ENCODE data around the gene AFDN. TPM values are rescaled to one million over a fixed set of nuclear protein-coding genes. Genes with fewer than 3 reads are reported as not detected.

AFDN gene
- total and polyA plus RNA-seq, 2 of the 8 experiments (the other 6 are each of a cell fraction or from before 2014, with no cell fraction given) = 53.4 to 192 TPM

DNA sequence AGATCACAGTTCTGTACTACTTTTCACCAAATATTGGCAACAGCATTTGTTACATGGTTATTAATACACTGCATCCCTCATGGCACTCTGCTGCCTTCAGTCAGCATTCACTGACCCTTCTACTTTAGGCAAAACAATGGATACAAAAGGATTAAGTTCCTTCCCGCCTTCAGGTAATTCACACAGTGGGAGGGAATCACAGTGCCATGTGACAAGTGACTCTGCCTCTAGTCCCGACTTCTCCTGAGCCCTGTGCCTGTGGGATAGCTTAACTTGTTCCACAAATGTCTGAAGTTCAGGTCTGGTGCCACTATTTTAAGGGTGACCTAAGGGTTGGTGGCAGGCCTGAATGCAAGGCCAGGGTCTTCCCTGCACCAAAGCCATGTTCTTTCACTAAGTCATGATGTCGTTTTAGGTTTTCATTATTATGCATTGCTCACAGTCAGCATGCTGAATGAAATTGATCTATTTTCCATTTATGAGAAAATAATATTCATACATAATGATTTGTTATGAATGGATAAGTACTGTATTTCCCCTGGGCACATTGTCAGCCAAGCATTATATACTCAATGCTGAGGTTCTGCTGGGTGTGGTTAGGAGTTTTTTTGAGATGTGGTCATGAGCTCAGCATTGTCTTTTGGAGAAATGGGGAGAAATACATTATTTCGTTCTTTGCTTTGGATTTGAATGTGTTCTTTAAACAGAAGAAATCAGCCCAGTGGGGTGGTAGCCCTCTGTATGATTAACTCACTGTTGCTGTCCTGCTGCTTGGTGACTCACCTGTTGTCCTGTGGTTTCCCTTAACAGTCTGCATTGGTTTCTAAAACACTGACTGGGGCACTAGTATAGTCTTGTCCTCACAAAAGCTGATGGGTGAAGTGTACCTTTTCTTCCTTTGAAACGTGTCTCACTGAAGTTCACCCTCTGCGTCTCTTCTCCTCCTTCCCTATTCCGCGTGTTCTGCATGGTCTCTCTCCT lies 66.4 kb downstream of the AFDN start:
- Histone ChIP-seq H3K79me1 (ENCODE audit: low read depth, low read length) (no peaks in the 10 kb centered on the region), H3K4me3 (ENCODE audit: extremely low read depth in 1 of 4, insufficient read depth in 2 of 4, low read depth in 3 of 4, low read length in 4 of 4) (peak overlapping the region in 1 of 4 experiments; percentile 18; a peak in 1 of 8 replicates), H3K4me1 (replicated peaks in 1 of 4; ENCODE audit: control insufficient read depth in 3 of 4, insufficient read depth in 4 of 4, low read length in 3 of 4) (peaks cover 2 to 20% (median 16%) of the 10 kb centered on the region in 4 experiments; a peak in 6 of 7 replicates), H4K20me1 (replicated peaks in 1 of 2; ENCODE audit: control insufficient read depth in 1 of 2, insufficient read depth in 2 of 2, low read length in 2 of 2) (no peaks in the 10 kb centered on the region), H3K14ac (ENCODE audit: insufficient read length) (no peak overlapping the region), H3K9me3 (ENCODE audit: insufficient read depth in 2 of 2, low read depth in 1 of 2, low read length in 1 of 2) (no peaks in the 10 kb centered on the region), H3K79me2 (ENCODE audit: control insufficient read depth in 1 of 2, insufficient read depth in 2 of 2, low read length in 2 of 2) (peaks cover 0 to 14% of the 10 kb centered on the region in 2 experiments; a peak in 2 of 4 replicates), H2BK120ac (replicated peaks; ENCODE audit: low read depth, low read length) (peak overlapping the region; percentile 12), H2AFZ (ENCODE audit: low read length) (no peak overlapping the region), H3K23ac (ENCODE audit: insufficient read length) (no peak overlapping the region), H3K18ac (ENCODE audit: extremely low read depth, low read length) (peak overlapping the region; percentile 68), H3K4ac (replicated peaks; ENCODE audit: insufficient read length, low read depth, low read length) (no peak overlapping the region), H2BK5ac (ENCODE audit: low read depth, low read length) (peak overlapping the region; percentile 41; the same call in 1 of the 2 replicates), H2BK20ac (ENCODE audit: low read length) (peak overlapping the region; percentile 67; the same call in 1 of the 2 replicates), H2BK12ac (ENCODE audit: low read depth, low read length) (0 out of 2 replicates have a peak overlapping the region, but pooled peaks have one; percentile 10), H4K5ac (ENCODE audit: insufficient read length, low read depth, low read length) (no peak overlapping the region), H3K4me2 (ENCODE audit: insufficient read depth in 1 of 2, low read depth in 2 of 2, low read length in 2 of 2) (peak overlapping the region; percentile 8 to 58), H3K23me2 (ENCODE audit: low read depth, low read length) (peaks cover 2% of the 10 kb centered on the region; the same call in 1 of the 2 replicates), H2BK15ac (ENCODE audit: low read length) (peak overlapping the region; percentile 34; the same call in 1 of the 2 replicates), H4K8ac (ENCODE audit: extremely low read depth, insufficient read depth, low read length) (no peak overlapping the region), H3K36me3 (ENCODE audit: control insufficient read depth in 2 of 4, insufficient read depth in 4 of 4, low read length in 3 of 4) (peaks cover 0 to 56% (median 11%) of the 10 kb centered on the region in 4 experiments; a peak in 5 of 8 replicates), H3K9ac (replicated peaks in 1 of 4; ENCODE audit: extremely low read depth in 1 of 4, low read depth in 3 of 4, low read length in 3 of 4) (peak overlapping the region in 2 of 4 experiments; percentile 56 to 58; a peak in 3 of 7 replicates), H3K27me3 (replicated peaks in 1 of 4; ENCODE audit: control insufficient read depth in 3 of 4, extremely low read depth in 1 of 4, insufficient read depth in 3 of 4, low read length in 3 of 4) (no peaks in the 10 kb centered on the region), H3K56ac (replicated peaks; ENCODE audit: insufficient read length, low read depth, low read length) (no peak overlapping the region), H4K91ac (replicated peaks; ENCODE audit: insufficient read length, low read length) (peak overlapping the region; percentile 12), H2AK5ac (ENCODE audit: low read depth, low read length) (peak overlapping the region; percentile 76; the same call in 1 of the 2 replicates), H3K27ac (ENCODE audit: low read depth, low read length) (peak overlapping the region; percentile 78; the same call in 1 of the 2 replicates)
- ChIA-PET POLR2A (ENCODE audit: partially characterized antibody) (interaction anchor here (2.1 kb wide), 1 partner anchor 65 kb away, joined by 6 read pairs; the partner anchor contains the start of gene AFDN), CTCF (ENCODE audit: partially characterized antibody) (no interaction called here)
- WGBS, 2 experiments (ENCODE audit: extremely low coverage in 1 of 2, insufficient coverage in 1 of 2, insufficient read length in 1 of 2, insufficient replicate concordance in 2 of 2, low coverage in 1 of 2, low lambda C conversion rate in 2 of 2, missing lambda C conversion rate in 1 of 2) = 28% methylated on average over 8 of the region's 8 CpGs; no CpG with 5 or more reads in 1 of the 2 experiments
- peak in 1 of 2 experiments; percentile 50 for DNase-seq (ENCODE audit: low read depth in 1 of 2, low spot score in 2 of 2)
- peak; percentile 85 for FAIRE-seq
- TF ChIP-seq SUZ12 (IDR thresholded peaks at IDR 0.05; ENCODE audit: low read length) = no peak
- TF ChIP-seq, protein P1, sequence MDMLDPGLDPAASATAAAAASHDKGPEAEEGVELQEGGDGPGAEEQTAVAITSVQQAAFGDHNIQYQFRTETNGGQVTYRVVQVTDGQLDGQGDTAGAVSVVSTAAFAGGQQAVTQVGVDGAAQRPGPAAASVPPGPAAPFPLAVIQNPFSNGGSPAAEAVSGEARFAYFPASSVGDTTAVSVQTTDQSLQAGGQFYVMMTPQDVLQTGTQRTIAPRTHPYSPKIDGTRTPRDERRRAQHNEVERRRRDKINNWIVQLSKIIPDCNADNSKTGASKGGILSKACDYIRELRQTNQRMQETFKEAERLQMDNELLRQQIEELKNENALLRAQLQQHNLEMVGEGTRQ (IDR thresholded peaks at IDR 0.05; ENCODE audit: low read length) = peak; percentile 63; the same call in 1 of the 2 replicates
- peak in 1 of 2 experiments; percentile 57; a peak in 2 of 3 replicates for TF ChIP-seq POLR2A (IDR thresholded peaks at IDR 0.05; ENCODE audit: control extremely low read depth in 1 of 2, low read depth in 2 of 2, low read length in 2 of 2)
- TF ChIP-seq POLR2AphosphoS5 (IDR thresholded peaks at IDR 0.05; ENCODE audit: low read depth, low read length) = peak; percentile 34
- TF ChIP-seq TAF1 (IDR thresholded peaks at IDR 0.05; ENCODE audit: low read depth, low read length) = peak; percentile 21; the same call in 1 of the 2 replicates
- peak; percentile 60; the same call in 1 of the 2 replicates for TF ChIP-seq JUN (IDR thresholded peaks at IDR 0.05; ENCODE audit: low read depth, low read length)
- TF ChIP-seq, protein P2, sequence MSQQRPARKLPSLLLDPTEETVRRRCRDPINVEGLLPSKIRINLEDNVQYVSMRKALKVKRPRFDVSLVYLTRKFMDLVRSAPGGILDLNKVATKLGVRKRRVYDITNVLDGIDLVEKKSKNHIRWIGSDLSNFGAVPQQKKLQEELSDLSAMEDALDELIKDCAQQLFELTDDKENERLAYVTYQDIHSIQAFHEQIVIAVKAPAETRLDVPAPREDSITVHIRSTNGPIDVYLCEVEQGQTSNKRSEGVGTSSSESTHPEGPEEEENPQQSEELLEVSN (IDR thresholded peaks at IDR 0.05) = peak; percentile 86
- peak; percentile 92 for TF ChIP-seq JUND (IDR thresholded peaks at IDR 0.05; ENCODE audit: low read length)

Measured in H1 (cell line).